Upper lobe of left lung (tissue), 4 donors: ENCODE data around the gene CHST11.

Source experiments
- EP300 ChIP-seq, 4 donors: sonication (generic); formaldehyde crosslinking; IDR thresholded peaks; one replicate each; pipeline ENCODE4 v1.5.1; 2017; ENCODE audit warnings: antibody characterized with exemption in 4 of 4, control low read depth in 2 of 4
- POLR2A ChIP-seq, 4 donors: fragments of 450-650 bp; IDR thresholded peaks; one replicate each; pipeline ENCODE4 v1.5.1; 2016 to 2017; ENCODE audit warnings: antibody characterized with exemption in 4 of 4, mild to moderate bottlenecking in 2 of 4
- POLR2AphosphoS5 ChIP-seq, 2 donors: sonication (generic); formaldehyde crosslinking; IDR thresholded peaks; one replicate each; pipeline ENCODE4 v1.5.1; 2017; ENCODE audit warnings: antibody characterized with exemption in 2 of 2
- TF ChIP-seq, protein P1 (sequence below), 6 experiments: fragments of 450-650 bp in 4 of 6; fragments of 200-600 bp in 2 of 6; sonication (generic) in 2 of 6; IDR thresholded peaks; one replicate each; pipeline ENCODE4 v1.5.1; 2016 to 2019; ENCODE audit warnings: antibody characterized with exemption in 6 of 6

DNA sequence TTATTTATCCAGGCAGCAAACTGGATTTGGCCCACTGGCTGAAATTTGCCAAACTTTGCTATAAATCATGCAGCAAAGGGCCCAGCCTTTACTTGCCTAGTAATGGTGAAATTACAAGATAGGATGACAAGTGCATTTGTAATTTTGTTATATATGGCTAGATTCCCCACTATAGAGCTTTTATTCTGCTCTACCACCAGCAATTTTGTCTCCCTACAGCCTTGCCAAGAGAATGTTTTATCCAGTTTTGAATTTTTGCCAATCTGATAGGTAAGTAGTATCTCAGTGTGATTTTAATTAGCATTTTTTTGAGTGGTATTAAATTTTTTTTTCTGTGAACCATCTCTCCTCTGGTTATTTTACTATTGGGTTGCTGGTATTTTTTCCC, 339.7 kb downstream of the CHST11 start:
- TF ChIP-seq, protein P1, sequence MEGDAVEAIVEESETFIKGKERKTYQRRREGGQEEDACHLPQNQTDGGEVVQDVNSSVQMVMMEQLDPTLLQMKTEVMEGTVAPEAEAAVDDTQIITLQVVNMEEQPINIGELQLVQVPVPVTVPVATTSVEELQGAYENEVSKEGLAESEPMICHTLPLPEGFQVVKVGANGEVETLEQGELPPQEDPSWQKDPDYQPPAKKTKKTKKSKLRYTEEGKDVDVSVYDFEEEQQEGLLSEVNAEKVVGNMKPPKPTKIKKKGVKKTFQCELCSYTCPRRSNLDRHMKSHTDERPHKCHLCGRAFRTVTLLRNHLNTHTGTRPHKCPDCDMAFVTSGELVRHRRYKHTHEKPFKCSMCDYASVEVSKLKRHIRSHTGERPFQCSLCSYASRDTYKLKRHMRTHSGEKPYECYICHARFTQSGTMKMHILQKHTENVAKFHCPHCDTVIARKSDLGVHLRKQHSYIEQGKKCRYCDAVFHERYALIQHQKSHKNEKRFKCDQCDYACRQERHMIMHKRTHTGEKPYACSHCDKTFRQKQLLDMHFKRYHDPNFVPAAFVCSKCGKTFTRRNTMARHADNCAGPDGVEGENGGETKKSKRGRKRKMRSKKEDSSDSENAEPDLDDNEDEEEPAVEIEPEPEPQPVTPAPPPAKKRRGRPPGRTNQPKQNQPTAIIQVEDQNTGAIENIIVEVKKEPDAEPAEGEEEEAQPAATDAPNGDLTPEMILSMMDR (IDR thresholded peaks at IDR 0.05), result no peak
- TF ChIP-seq POLR2A (IDR thresholded peaks at IDR 0.05), result no peak
- TF ChIP-seq EP300 (IDR thresholded peaks at IDR 0.05), result no peak
- TF ChIP-seq POLR2AphosphoS5 (IDR thresholded peaks at IDR 0.05), result no peak
